ENCODE measurements around the gene PINLYP. TPM values are rescaled to one million over a fixed set of nuclear protein-coding genes. Genes with fewer than 3 reads are reported as not detected.
A peak's percentile ranks its signal among the peaks of the same experiment; 100 is the strongest.

Gene PINLYP
- total and polyA plus RNA-seq, 9 of the 15 experiments (the other 6 are each of a cell fraction or from before 2014, with no cell fraction given): 1.00 to 6.7 (median 2.2) TPM

DNA sequence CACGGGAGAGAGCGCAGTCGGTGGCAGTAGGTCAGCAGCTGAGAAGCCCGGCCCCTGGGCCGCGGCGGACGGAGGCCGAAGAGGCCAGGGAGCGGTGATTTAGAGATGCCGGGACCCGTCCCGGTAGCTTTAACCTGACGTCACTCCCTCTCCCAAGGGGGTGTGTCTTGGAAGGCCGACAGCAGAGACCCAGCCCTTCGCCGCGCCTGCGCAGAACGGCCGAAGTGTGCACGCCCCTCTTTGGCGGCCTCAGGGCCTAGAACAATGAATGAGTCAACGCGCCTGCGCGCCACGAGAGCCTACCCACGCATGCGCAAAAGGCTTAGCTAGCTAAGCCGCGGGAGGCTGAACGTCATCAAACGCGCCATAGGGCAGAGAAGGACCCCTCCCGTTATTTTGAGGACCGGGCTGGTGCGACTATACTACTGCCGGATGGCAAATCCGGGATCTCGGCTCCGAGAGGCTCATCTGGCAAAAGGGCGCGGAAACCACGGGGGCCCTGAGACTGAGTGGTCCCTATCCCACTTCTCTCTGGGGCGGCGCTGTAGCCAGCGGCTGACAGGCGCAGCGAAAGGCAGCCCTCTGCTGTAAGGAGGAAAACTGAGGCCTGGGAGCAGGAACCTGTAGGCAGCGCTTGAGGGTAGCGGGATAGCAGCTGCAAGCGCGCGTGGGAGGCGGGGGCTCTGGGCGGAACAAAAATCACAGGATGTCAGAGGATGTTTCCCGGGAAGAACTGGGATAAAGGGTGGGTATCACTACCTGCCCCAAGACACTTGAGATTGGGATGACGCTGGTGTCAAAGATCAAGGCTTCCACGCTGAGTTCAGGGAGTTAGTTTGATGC lies 20.6 kb downstream of the PINLYP start, which contains the start of the genes IRGQ and ZNF576 (continued):
- no peak for TF ChIP-seq ZNF12 (CRISPR knock-in tag; IDR thresholded peaks at IDR 0.05)
- TF ChIP-seq SIN3A (IDR thresholded peaks at IDR 0.05; ENCODE audit: borderline replicate concordance in 2 of 2, control insufficient read depth in 1 of 2, low read depth in 2 of 2, low read length in 2 of 2): peak in 1 of 2 experiments; percentile 67; a peak in 2 of 4 replicates
- no peak for TF ChIP-seq TGIF2 (CRISPR knock-in tag; IDR thresholded peaks at IDR 0.05)
- TF ChIP-seq ZNF696 (CRISPR knock-in tag; conservative IDR thresholded peaks at IDR 0.05): no peak
- peak; percentile 30 for TF ChIP-seq HNRNPLL (IDR thresholded peaks at IDR 0.05; ENCODE audit: low read depth, low read length, poor library complexity, severe bottlenecking)
- peak in 1 of 2 experiments; percentile 79; a peak in 2 of 3 replicates for TF ChIP-seq CBX3 (IDR thresholded peaks at IDR 0.05; ENCODE audit: borderline replicate concordance in 1 of 2, low read length in 2 of 2)
- no peak for TF ChIP-seq ZKSCAN8 (CRISPR knock-in tag; IDR thresholded peaks at IDR 0.05)
- no peak for TF ChIP-seq CBX1 (IDR thresholded peaks at IDR 0.05; ENCODE audit: low read depth)
- 0 out of 2 replicates have a peak, but pooled peaks have one; percentile 32 for TF ChIP-seq JUN (IDR thresholded peaks at IDR 0.05; ENCODE audit: borderline replicate concordance, low read depth, low read length)
- TF ChIP-seq JUN (CRISPR knock-in tag; IDR thresholded peaks at IDR 0.05; ENCODE audit: borderline replicate concordance): no peak; the same call in 1 of the 2 replicates
- no peak for TF ChIP-seq MTF1 (CRISPR knock-in tag; IDR thresholded peaks at IDR 0.05; ENCODE audit: borderline replicate concordance)
- no peak for TF ChIP-seq NFXL1 (CRISPR knock-in tag; IDR thresholded peaks at IDR 0.05)
- no peak for TF ChIP-seq SIRT6 (IDR thresholded peaks at IDR 0.05; ENCODE audit: low read depth, low read length)
- no peak for TF ChIP-seq NCOA4 (IDR thresholded peaks at IDR 0.05; ENCODE audit: partially characterized antibody)
- TF ChIP-seq, protein P1, sequence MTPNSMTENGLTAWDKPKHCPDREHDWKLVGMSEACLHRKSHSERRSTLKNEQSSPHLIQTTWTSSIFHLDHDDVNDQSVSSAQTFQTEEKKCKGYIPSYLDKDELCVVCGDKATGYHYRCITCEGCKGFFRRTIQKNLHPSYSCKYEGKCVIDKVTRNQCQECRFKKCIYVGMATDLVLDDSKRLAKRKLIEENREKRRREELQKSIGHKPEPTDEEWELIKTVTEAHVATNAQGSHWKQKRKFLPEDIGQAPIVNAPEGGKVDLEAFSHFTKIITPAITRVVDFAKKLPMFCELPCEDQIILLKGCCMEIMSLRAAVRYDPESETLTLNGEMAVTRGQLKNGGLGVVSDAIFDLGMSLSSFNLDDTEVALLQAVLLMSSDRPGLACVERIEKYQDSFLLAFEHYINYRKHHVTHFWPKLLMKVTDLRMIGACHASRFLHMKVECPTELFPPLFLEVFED (CRISPR knock-in tag; conservative IDR thresholded peaks at IDR 0.05): peak; percentile 76; the same call in 1 of the 2 replicates
- TF ChIP-seq SMARCA5 (IDR thresholded peaks at IDR 0.05): no peak
- no peak for TF ChIP-seq PCBP2 (IDR thresholded peaks at IDR 0.05; ENCODE audit: low read depth, low read length, poor library complexity, severe bottlenecking)
- TF ChIP-seq ZNF217 (CRISPR knock-in tag; IDR thresholded peaks at IDR 0.05): no peak
- no peak; a peak in 1 of 4 replicates for TF ChIP-seq ARNT (IDR thresholded peaks at IDR 0.05)
- TF ChIP-seq, protein P2, sequence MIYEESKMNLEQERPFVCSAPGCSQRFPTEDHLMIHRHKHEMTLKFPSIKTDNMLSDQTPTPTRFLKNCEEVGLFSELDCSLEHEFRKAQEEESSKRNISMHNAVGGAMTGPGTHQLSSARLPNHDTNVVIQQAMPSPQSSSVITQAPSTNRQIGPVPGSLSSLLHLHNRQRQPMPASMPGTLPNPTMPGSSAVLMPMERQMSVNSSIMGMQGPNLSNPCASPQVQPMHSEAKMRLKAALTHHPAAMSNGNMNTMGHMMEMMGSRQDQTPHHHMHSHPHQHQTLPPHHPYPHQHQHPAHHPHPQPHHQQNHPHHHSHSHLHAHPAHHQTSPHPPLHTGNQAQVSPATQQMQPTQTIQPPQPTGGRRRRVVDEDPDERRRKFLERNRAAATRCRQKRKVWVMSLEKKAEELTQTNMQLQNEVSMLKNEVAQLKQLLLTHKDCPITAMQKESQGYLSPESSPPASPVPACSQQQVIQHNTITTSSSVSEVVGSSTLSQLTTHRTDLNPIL (CRISPR knock-in tag; IDR thresholded peaks at IDR 0.05): no peak
- peak; percentile 85 for TF ChIP-seq ZZZ3 (IDR thresholded peaks at IDR 0.05)
- TF ChIP-seq TRIM28 (IDR thresholded peaks at IDR 0.05): 0 out of 2 replicates have a peak, but pooled peaks have one; percentile 42

Data from K562 (cell line).